Stimulated activated CD4-positive, alpha-beta T cell treated with anti-CD3 and anti-CD28 coated beads, Interleukin-12 subunit alpha, Interleukin-12 subunit beta, amount 100 ng/mL, for 4 hours (primary cell): ENCODE data around the gene ABI3BP.

Experiments used
- DNase-seq: peaks from one replicate; pipeline ENCODE4 v3.0.0-alpha.2; 2020

The ABI3BP gene

DNA sequence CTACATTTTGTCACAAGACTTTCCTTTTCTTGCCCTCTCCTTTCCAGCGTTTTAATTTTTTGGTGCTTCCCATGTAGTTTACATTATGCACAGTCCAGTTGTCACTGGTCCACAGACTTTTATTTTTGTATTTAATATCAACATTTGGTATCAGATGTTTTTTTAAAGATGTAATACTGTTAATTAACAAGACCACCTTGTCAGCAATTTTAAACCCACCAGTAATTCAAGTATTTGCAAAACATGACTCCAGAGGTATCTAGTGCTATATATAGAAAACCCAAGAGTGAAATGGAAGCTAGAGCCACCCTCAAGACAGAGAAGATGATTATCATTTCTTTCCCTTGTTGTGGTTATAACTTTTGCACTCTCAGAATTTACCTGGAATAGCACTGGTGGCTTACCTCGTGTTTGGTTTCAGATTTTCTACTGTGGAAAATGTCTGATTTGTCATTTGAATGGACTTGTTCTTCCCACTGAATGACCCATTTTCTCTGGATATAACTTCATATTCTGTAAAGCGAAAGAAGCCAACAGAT is 227.7 kb downstream of the ABI3BP start:
- DNase-seq: no peak

DNA sequence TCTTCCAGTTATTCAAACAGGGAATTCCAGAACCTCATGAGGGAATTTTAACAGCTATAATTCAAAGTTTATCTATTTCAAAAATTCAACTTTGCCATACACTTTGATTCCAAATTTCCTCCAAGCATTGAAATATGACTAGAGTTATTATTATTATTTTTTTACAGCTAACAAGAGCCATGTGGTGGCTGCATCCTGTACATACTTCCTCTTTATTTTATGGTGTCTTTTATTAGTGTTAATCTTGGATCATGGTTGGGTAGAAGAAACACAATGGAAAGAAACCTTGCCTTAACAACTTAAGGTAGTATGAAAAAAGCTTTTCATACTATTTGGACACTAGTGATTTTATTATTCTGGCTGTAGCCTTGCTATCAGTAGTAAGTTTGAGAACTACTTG is 231.3 kb downstream of the ABI3BP start:
- DNase-seq: no peak

DNA sequence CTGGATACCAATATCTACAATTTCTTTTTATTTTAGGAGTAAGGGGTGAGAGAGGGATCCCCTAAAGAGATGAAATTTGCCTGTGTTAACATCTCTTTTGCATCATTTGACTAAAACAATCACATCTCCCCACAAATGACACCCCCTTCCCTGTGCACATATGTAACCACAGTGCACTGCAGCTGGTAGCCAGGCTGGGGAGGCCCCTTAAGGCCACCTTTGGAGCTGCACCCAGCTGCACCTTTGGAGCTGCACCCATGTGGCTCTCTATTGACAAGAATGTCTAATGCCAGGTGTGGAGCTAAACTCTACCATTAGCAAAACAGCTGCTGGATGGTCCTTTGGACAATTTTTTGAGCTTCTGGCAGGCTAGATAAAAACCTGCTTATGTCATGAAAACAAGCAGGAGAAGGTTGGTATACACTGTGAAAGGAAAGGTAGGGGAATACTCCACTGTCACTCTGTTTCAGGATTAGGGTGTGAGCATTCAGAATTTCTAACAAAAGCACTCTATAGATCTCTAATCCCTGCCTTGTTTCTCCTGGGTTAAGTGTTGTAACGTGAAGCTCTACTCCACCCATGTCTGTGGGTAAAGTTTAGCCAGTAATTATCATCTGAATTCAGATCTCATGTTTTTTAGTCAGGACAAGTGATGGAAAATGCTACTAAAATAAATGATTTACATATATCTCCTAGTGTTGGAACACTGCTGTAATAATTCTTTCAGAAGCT is 231.8 kb downstream of the ABI3BP start:
- peak; percentile 2 for DNase-seq

DNA sequence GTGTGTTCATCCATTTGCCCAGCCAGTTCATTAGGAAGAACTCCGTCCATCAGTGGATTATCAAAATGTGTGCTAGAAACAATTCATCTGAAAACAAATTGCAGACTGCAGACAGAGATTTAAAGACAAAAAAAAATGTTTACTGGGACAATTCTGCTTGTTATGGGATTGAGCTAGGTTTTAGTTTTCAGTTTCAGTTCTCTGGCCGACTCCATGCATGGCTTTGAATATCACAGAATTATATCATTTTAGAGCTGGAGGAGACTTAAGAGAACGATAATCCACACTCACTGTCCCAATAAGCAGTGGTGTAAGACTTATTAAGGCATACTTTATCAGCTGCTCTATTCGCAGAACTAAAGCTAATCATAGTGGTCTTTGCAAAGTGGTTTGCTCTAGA is 232.8 kb downstream of the ABI3BP start:
- DNase-seq: no peak

DNA sequence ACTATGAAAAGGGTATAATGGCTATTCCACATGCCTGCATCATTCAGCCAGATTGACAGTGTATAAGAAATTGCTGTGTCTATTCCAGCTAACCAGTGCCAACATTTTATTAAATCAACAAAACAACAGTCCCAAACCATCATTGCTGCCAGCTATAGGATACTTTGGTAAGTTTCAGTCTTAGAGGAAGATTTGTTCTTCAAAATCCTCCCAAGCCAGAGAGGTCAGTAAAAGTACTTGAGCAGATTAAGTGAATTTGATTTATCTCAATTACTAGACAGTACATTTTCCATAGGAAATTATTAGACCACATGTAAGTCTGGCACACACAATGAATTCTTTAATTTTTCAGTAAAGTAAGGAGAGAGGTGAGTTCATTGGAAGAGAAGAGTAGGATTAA is 233.3 kb downstream of the ABI3BP start:
- DNase-seq: no peak

DNA sequence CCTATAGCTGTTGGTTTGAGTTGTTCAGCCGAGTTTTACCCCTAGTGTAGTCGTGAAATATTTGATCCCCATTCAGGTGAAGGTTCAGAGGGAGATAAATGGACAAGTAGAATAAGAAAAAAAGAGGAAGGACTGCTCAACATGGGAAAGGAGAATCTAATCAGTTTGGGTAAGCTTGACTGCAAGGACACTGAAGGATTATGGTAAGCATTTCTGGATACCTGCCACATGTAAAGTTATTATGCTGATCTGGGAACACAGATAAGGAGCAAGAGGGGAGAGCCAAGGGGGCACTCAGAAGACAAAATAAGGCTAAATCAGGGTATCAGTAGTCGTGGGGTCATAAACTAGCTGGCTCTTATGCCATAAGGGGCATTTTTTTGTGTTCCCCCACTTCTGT is 234.1 kb downstream of the ABI3BP start:
- DNase-seq: no peak

DNA sequence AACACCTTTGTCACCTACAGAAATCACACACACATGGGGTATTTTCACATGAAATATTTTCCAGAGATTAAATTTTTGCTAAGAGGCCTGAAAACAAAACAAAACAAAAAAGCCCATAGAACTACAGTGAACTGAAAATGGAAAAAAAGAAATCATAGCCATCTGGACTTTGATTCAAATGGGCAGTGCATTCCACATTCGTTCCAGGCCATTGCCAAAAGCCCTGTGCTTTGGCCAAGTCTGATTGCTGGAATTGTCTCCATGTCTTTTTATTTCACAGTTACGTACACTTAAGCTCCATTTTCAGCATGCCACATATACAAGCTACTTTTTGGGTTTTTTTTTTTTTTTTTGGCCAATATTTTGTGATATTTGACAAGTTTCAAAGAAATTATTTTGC is 236.8 kb downstream of the ABI3BP start:
- no peak for DNase-seq

DNA sequence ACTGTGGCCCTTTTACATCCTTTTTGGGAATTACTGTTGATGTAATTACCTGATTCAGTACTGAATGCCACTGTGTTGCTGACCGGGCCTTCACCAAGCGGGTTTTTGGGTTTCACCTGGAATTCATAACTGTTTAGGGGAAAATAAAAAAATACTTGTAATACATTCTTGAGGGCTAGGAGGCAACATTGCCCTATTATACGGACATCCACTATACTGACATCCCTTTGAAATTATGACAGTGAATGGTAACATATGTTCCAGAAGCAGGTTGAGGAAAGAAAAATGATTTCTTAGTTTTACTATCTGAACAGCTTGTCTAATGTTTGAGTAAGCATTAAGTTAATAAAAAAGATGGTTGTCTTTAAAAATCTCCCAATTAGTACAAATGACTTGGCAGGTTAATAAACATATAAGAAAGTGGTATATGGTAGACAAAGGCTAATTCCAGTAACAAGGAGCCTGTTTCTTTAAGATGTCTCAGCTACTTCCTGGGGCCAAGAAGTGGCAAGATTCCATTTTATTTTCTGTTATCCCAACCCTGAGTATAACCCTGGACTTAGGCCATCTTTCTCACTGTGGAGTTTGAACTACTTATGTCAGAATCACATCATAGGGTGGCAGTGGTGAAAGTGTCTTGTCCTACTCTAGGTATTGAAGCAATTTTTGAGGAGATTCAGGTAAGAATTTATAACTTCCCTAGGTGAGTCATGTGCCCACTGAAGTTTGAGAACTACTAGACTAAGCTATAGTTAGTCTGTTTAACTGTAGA is 238.5 kb downstream of the ABI3BP start:
- no peak for DNase-seq

DNA sequence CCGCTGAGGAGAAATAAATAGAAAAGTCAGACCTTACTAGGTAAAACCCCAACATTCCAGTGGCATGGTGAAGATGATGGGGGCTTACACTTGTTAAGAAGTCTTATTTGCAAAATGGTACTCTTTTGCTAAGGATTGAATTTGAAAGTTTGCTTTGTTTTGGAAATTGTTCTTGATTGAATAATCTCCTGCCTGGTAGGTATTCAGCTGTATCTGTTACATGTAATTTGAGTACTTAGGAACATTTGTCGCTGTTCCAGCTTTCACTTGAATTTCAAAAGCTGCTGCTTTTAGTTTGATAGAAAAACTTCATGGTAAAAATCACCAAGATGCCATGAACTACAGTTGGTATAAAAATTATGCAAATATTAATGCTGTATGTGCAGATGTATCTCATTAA is 239.4 kb downstream of the ABI3BP start:
- no peak for DNase-seq

DNA sequence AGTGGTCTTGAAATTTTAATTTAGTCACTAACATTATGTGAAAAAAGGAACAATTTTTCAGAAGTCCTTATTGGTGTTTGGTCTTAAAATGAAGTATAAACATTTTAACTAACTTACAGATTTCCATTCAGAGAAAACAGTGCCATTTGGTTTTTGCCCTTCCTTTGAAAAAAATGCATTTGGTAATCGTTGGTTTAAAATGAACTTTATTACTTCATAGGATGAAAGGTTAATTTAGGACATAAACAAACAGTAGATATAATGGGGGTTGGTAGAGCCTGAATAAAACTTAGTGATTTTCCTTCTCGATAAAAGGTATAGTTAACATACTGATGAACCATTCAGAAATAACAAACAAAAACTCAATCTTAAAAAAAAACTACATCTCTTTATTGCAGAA is 244.3 kb downstream of the ABI3BP start:
- no peak for DNase-seq

DNA sequence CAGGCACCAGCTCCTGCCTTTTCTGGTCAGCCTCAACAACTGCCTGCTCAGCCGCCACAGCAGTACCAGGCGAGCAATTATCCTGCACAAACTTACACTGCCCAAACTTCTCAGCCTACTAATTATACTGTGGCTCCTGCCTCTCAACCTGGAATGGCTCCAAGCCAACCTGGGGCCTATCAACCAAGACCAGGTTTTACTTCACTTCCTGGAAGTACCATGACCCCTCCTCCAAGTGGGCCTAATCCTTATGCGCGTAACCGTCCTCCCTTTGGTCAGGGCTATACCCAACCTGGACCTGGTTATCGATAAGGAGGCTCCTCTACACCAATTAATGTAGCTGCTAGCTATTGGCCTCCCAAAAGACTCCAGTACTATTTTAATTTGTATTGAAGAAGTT is 245.0 kb downstream of the ABI3BP start:
- no peak for DNase-seq

DNA sequence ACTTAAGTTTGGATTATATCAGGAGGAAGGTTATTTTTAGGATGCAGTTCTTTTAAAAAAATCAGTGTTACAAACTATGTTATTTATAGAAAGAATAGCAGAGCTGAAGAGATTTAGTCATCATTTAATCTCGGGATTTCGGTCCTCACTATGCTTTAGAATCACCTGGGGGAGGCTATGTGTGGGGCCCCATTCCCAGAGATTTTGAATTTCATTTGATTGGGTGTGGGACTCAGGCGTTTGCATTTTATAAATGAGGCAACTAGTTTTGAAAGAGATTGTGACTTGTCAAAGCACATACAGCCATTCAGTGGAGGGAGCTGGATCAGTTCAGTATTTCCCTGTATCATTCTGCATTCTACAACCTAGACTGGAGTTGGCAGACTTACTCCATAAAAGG is 247.1 kb downstream of the ABI3BP start:
- no peak for DNase-seq

DNA sequence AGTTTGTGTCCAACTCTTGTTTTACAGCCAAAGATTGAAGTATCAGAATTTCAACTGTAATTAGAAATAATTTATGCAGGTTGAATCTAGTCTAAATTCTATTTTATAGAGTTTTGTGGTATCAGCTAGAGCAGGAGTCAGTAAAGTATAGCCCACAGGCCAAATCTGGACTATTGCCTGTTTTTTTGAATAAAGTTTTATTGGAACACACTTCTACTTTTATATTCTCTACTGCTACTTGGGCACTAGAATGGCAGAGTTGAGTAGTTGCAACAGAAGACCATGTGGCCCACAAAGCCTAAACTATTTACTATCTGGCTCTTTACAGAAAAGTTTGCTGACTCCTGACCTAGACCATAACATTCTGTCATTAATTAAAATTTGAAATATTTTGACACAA is 247.6 kb downstream of the ABI3BP start:
- DNase-seq: no peak

DNA sequence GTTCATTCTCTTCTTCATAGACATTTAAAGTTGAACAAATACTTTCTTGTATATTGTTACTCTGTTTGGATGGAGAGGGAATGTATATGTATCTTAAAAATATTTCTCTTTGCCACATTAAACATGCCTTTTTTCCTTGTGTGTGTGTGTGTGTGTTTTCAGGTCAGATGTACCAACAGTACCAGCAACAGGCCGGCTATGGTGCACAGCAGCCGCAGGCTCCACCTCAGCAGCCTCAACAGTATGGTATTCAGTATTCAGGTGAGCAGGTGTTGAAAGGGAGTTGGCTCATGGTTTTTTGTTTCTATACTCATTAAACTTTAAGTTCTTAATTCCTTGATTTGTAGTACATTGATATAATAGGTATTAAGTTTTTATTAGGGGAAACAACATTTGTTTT is 248.6 kb downstream of the ABI3BP start:
- no peak for DNase-seq

DNA sequence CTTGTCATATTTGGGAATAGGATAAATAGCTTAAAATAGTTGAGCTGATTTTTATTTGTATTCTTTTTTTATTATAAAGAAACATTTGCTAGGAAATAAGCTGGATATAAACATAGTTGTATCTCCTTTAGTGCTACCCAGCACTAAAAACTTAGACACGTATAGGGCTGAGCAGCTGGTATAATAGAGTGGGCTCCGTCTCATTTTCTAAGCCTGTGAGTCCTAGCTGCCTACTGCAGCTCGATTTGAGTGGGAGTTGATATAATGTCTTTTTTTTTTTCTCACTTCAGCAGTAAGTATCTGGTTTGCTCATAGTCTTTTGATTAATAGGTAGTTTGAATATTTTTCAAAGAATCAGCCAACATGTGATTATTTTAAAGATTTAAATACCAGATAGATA is 249.7 kb downstream of the ABI3BP start:
- DNase-seq: no peak

DNA sequence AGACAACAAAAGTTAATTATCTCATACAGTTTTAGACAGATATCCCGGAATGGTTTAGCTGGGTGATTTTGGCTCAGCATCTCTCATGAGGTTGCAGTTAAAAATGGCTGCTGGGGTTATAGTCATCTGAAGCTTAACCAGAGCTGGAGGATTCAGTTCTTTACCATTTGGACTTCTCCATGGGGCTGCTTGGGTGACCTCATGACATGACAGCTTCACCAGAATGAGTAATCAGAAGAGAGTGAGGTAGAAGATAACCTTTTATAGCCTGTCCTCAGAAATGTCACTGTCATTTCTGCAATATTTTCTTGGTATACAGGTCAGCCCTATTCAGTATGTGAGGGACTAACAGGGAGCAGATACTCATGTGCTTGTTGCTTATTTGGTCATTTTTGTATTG is 253.0 kb downstream of the ABI3BP start:
- DNase-seq: no peak

DNA sequence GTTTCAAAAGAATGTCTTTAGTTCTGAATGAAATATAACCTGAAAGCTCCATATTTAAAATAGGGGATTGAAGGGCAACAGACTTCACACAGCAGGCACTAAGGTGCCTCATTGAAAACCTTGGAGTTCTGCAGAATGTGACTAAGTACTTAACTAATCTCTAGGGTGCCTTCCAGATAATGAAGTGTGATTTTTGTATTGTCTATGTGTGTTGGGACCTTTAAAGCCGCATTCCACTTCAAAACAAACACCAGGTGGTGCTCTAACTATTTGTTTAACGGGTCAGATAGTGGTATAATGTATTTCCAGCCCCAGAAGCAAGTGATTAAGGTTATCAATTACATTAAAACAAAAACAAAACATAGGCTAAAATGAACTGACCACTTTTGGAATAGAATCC is 255.9 kb downstream of the ABI3BP start:
- no peak for DNase-seq

DNA sequence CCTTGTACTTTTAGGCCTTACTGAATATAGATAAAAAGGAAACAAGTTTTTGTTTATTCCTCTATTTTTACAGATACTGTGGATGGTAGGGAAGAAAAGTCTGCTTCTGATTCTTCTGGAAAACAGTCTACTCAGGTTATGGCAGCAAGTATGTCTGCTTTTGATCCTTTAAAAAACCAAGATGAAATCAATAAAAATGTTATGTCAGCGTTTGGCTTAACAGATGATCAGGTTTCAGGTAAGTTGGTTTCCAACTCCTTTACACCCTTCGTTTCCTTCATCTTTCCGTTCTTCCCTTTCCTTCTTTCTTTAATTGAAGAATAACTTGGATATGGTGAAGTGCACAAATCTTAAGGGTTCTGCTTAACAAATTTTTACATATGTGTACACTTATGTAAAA is 260.8 kb downstream of the ABI3BP start:
- no peak for DNase-seq

DNA sequence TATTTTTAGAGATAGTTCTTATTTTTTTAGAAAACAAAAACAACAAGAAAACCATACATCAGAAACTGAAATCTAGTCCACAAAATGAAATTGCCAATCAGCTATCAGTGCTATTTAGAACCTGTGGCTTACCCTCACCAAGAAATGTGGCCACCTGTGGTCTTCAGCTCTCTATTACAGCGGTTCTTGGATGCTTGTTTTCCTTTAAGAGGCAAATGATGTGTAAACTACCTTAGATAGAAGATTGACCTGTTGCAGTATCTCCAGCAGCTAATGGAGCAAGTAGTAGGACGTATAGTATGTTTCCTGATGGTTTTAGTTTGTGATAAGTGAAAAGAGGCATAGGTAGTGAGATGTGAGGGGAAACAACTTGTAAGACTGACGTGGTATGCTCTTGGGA is 262.7 kb downstream of the ABI3BP start:
- no peak for DNase-seq

DNA sequence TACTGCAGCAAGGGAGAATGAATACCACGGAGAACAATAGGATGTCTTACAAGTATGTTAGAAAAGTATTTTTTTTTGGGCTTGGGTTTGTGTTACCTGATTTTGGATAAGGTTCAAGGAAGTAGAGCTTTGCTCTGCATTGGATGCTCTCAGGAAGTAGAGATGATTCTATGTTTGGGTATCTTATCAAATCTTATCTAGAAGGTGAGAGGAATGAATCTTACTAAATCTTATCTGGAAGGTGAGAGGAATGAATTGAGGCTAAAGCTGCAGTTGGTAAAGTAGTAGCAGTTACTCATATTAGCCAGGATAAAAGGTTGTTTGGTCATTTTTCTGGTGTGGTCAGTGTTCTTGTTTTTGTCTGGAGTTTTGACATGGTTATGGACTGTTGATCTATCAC is 266.5 kb downstream of the ABI3BP start:
- DNase-seq: no peak

DNA sequence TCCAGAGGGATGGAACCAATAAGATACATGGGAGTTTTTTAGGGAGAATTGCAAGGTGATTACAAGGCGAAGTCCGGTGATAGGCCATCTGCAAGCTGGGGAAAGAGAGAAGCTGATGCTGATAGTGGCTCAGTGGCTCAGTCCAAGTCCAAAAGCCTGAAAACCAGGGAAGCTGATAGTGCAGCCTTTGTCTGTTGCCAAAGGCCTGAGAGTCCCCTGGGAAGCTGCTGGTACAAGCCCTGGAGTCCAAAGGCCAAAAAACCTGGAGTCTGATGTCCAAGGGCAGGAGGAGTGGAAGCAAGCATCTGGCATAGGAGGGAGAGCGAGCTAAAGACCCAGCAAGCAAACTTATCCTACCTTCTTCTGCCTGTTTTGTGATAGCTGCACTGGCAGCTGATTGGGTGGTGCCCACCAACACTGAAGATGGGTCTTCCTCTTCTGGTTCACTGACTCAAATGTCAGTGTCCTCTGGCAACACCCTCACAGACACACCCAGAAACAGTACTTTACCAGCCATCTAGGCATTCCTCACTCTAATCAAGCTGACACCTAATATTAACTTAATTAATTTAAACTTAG is 267.2 kb downstream of the ABI3BP start:
- DNase-seq: no peak

DNA sequence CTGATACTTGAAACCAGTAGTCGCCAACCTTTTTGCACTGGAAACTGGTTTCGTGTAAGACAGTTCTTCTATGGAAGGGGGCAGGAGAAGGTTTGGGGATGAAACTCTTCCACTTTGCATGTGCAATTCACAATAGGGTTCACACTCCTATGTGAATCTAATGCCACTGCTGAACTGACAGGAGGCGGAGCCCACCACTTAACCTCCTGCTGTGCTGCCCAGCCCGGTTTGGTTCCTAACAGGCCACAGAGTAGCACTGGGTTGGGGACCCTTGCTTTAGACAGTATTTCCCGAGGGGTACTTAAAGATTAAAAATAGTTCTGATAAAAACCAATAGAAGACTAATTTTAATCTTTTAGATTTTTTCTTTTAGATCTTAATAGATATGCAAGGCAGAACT is 272.8 kb downstream of the ABI3BP start:
- no peak for DNase-seq

DNA sequence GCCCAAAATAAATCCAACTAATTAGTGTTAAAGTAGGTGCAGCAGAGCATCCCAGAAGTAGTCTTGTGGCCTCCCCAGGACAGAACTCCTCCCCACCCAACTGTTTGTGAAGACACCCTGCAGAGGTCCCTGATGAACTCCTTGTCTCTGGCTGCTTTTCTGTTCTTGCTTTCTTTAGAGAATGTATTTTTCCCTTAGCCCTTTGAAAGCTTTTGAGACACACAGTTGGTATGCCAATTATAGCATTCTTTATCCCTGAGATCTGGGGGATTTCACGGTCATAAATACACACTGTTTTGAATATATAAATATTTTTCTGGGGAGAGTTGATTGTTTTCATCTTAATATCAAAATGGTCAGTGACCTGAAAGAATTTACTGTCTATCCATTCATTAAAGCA is 274.1 kb downstream of the ABI3BP start:
- DNase-seq: no peak
